Thyroid gland (tissue), 4 donors: ENCODE measurements around the gene METTL1.

Experiments used
- POLR2A ChIP-seq, 2 donors: fragments of 450-650 bp; IDR thresholded peaks; one replicate each; pipeline ENCODE4 v1.6.1; 2017; ENCODE audit warnings: antibody characterized with exemption in 2 of 2, mild to moderate bottlenecking in 2 of 2, moderate library complexity in 1 of 2
- TF ChIP-seq, protein P1 (sequence below), 6 experiments: fragments of 200-600 bp in 3 of 6; fragments of 450-650 bp in 3 of 6; sonication (generic) in 3 of 6; IDR thresholded peaks; one replicate each; pipeline ENCODE4 v1.5.1; 2016 to 2019; ENCODE audit warnings: antibody characterized with exemption in 6 of 6, mild to moderate bottlenecking in 2 of 6, inconsistent platforms in 1 of 6, moderate library complexity in 1 of 6

DNA sequence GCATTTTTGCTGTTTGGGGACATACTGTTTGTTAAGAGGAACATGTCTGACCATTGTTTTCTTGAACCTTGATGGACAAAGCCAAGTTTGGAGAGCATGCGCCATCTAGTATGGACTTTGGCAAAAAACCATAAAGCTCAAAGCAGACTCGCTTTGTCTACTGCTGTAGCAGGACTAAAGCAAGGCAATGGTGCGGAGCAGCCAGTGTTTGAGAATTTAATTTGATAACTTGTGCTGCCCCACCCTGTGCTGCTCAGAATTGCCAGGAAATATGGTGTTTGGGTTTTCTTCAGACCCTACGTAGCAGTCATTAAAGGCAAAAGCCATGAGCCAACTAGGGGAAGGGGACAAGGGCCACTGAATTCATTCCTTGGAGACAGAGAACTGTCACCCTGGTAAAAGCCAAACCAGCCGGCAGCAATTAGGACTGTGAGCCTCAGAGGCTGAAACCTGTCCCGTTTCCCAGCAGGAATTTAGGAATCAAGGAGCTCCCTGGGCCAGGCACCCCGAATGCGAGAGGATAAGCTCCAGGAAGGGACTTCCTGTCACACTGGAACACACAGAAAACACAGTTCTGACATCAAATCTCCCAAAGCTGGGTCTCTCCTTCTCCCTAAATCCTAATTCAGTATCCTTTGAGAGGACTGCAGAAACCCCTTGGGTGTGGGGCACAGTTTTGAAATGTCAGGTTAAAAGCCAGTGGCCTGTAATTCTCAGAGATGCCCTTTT lies 45.5 kb upstream of the METTL1 start:
- TF ChIP-seq, protein P1, sequence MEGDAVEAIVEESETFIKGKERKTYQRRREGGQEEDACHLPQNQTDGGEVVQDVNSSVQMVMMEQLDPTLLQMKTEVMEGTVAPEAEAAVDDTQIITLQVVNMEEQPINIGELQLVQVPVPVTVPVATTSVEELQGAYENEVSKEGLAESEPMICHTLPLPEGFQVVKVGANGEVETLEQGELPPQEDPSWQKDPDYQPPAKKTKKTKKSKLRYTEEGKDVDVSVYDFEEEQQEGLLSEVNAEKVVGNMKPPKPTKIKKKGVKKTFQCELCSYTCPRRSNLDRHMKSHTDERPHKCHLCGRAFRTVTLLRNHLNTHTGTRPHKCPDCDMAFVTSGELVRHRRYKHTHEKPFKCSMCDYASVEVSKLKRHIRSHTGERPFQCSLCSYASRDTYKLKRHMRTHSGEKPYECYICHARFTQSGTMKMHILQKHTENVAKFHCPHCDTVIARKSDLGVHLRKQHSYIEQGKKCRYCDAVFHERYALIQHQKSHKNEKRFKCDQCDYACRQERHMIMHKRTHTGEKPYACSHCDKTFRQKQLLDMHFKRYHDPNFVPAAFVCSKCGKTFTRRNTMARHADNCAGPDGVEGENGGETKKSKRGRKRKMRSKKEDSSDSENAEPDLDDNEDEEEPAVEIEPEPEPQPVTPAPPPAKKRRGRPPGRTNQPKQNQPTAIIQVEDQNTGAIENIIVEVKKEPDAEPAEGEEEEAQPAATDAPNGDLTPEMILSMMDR (IDR thresholded peaks at IDR 0.05): no peak
- TF ChIP-seq POLR2A (IDR thresholded peaks at IDR 0.05): no peak
